ENCODE data around the gene ZBTB5.

ZBTB5 gene

DNA sequence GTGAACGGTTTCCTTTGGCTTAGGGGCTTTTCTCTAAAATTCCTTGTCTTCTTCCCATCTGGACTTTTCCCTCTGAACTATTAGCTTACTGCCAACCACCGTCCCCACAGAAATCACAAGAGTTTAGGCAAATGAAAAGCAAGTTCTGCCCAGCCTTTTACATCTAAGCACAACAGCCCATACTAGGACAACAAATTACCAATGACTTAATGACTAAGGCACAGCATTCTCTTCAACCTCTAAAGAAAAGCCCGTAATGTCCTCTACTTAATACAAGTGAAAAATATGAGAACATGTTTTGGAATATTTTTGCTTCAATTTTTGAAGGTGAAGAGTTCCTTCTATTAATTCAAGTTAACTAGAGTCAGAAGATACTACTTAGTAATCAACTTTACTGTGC is 1.2 kb downstream of the ZBTB5 start:
- TF ChIP-seq, protein P1, sequence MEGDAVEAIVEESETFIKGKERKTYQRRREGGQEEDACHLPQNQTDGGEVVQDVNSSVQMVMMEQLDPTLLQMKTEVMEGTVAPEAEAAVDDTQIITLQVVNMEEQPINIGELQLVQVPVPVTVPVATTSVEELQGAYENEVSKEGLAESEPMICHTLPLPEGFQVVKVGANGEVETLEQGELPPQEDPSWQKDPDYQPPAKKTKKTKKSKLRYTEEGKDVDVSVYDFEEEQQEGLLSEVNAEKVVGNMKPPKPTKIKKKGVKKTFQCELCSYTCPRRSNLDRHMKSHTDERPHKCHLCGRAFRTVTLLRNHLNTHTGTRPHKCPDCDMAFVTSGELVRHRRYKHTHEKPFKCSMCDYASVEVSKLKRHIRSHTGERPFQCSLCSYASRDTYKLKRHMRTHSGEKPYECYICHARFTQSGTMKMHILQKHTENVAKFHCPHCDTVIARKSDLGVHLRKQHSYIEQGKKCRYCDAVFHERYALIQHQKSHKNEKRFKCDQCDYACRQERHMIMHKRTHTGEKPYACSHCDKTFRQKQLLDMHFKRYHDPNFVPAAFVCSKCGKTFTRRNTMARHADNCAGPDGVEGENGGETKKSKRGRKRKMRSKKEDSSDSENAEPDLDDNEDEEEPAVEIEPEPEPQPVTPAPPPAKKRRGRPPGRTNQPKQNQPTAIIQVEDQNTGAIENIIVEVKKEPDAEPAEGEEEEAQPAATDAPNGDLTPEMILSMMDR (IDR thresholded peaks at IDR 0.05; ENCODE audit: low read depth, low read length): no peak
- peak overlapping the region; percentile 98 for H3K4me3 ChIP-seq (replicated peaks in 1 of 2; ENCODE audit: low read depth in 2 of 2, low read length in 2 of 2)
- peak in 1 of 2 donors; percentile 22 for DNase-seq (ENCODE audit: low read depth in 2 of 2)

DNA sequence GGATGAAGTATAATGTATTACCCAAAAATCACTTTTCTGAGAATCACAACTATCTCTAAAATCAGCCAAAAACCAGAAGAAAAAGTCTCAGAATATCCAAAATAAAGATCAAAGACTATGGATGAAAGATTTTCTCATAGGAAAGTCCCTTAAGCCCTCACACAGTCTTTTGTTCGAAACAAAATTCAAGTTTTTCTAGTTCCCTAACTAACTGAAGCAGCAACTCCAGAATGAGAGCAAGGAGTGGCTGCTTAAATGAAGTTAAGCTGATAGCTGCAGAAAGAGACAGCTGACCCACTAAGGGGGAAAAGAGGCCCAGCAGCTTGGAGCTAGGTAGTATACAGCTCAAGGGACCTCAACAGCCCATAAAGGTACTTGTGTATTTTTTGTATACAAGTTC is 8.4 kb downstream of the ZBTB5 start:
- no peak overlapping the region for H3K4me3 ChIP-seq (replicated peaks in 1 of 2; ENCODE audit: low read depth in 2 of 2, low read length in 2 of 2)
- TF ChIP-seq, protein P1 (IDR thresholded peaks at IDR 0.05; ENCODE audit: low read depth, low read length): no peak
- DNase-seq (ENCODE audit: low read depth in 2 of 2): no peak

DNA sequence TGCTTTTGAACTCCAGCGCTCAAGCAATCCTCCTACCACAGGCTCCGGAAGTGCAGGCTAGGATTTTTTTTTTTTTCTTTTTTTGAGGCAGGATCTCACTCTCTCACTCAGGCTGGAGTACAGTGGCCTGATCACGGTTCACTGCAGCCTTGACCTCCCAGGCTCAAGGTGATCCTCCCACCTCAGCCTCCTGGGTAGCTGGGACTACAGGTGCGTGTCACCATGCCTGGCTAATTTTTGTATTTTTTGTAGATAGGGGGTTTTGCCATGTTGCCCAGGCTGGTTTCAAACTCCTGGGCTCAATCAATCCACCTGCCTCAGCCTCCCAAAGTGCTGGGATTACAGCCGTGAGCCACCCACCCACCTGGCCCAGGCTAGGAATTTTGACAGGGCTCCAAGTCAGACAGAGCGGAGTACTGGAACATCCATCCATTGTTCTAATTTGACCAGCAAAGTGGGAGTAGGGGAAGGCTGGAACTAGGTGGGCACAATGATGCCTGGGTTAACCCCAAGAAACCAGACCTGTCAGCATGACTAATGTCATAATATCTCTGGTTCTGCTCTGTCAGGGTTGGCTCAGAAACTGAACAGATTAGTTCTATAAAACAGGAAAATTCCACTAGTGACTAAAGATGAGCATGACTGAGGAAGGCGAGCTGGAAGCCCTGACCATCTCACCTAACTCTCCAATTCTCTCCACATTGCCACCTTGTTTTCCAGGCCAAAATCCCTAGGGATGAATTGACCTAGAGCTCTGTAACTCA is 9.2 kb downstream of the ZBTB5 start:
- no peak overlapping the region for H3K4me3 ChIP-seq (replicated peaks in 1 of 2; ENCODE audit: low read depth in 2 of 2, low read length in 2 of 2)
- no peak for DNase-seq (ENCODE audit: low read depth in 2 of 2)
- TF ChIP-seq, protein P1 (IDR thresholded peaks at IDR 0.05; ENCODE audit: low read depth, low read length): no peak

DNA sequence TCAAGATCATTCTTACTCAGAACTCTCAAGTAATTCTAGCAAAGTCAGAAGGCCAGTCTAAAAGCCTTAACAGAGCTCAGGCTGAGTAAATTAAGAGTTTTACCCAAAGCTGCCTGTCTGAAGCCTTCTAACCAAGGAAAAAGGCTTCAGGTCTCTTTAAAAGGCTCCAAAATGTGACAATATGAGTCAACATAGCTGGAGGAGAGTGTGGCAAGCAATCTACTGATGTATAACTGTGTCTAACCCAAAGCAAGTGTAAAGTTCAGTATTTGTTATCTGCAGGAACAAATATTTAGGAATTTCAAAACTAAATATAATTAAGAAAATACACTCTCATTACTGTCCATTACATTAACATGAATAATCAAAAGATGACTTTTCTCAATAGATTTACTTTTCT is 11.0 kb downstream of the ZBTB5 start:
- TF ChIP-seq, protein P1 (IDR thresholded peaks at IDR 0.05; ENCODE audit: low read depth, low read length): no peak
- no peak overlapping the region for H3K4me3 ChIP-seq (replicated peaks in 1 of 2; ENCODE audit: low read depth in 2 of 2, low read length in 2 of 2)
- no peak for DNase-seq (ENCODE audit: low read depth in 2 of 2)

DNA sequence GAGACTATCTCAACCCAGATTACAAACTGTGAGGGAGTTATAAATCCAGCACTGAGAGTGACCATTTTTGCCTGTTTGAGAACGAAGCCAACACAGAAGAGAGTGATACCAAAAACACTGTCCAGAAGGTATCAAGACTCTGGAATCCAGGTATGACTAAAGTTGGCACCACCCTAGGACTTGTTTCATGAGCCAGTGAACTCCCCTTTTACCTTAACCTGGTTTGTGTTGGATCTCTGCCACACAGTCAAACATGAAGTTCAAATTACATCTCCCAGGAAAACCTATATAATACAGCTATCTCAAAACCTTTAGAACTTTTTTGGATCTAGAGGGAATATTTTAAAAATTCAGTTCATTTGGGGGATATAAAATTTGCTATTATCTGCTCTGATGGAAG is 11.4 kb downstream of the ZBTB5 start:
- DNase-seq (ENCODE audit: low read depth in 2 of 2): no peak
- no peak overlapping the region for H3K4me3 ChIP-seq (replicated peaks in 1 of 2; ENCODE audit: low read depth in 2 of 2, low read length in 2 of 2)
- TF ChIP-seq, protein P1 (IDR thresholded peaks at IDR 0.05; ENCODE audit: low read depth, low read length): no peak

DNA sequence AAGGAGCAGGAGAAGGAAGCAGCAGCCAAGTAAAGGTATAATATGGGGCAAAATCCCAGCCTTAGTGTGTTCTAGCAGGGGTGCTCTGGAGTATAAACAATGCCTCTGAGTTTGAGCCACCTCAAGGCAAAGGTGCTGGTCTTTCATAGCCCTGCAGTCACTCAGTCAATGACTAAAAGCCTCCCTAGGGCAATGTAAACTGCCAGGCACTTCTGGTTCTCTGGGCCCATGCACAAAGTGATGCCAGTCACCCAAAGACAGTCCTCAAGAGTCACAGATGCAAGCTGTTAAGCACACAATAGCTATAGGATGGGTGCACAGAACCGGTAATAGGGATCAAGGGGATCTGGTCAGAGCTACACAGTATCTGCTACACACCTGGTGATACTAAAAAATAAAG is 12.6 kb downstream of the ZBTB5 start:
- TF ChIP-seq, protein P1 (IDR thresholded peaks at IDR 0.05; ENCODE audit: low read depth, low read length): no peak
- no peak overlapping the region for H3K4me3 ChIP-seq (replicated peaks in 1 of 2; ENCODE audit: low read depth in 2 of 2, low read length in 2 of 2)
- DNase-seq (ENCODE audit: low read depth in 2 of 2): no peak

DNA sequence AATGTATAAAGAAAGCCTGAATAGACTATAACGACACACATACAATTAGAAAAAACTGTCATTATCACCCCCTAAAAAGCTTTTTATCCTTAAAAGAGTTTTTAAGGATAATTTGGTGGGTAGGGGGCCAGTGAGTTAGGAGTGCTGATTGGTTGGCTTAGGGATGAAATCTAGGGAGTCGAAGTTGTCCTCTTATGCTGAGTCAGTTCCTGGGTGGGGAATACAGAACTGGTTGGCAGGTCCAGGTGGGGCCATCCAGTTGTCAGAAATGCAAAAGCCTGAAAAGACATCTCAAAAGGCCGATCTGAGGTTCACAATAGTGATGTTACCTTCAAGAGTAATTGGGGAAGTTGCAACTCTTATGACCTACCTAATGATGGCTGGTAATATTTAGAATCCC is 13.6 kb downstream of the ZBTB5 start:
- TF ChIP-seq, protein P1 (IDR thresholded peaks at IDR 0.05; ENCODE audit: low read depth, low read length): no peak
- no peak for DNase-seq (ENCODE audit: low read depth in 2 of 2)
- H3K4me3 ChIP-seq (replicated peaks in 1 of 2; ENCODE audit: low read depth in 2 of 2, low read length in 2 of 2): no peak overlapping the region

Measured in cardiac fibroblast (primary cell).